ENCODE measurements around the gene LRFN4.

DNA sequence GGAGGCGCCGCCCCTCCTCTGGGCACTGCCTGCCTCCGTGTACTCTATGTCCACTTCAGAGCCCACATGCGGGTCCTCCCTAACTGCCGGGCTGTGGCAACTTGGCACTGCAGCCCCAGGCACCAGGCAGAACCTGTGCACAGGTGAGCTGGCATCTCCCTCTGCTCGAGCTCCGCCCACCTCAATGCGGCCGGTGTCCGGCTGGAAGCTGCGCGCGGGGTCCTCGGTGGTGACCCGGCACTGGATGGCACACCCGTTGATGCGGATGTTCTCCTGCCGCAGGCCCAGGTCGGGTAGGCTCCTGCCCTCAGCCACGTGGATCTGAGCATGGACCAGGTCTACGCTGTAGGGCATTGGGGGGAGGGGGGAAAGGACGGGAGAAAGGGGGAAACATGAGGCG, 9.1 kb downstream of the LRFN4 start:
- TF ChIP-seq, protein P1, sequence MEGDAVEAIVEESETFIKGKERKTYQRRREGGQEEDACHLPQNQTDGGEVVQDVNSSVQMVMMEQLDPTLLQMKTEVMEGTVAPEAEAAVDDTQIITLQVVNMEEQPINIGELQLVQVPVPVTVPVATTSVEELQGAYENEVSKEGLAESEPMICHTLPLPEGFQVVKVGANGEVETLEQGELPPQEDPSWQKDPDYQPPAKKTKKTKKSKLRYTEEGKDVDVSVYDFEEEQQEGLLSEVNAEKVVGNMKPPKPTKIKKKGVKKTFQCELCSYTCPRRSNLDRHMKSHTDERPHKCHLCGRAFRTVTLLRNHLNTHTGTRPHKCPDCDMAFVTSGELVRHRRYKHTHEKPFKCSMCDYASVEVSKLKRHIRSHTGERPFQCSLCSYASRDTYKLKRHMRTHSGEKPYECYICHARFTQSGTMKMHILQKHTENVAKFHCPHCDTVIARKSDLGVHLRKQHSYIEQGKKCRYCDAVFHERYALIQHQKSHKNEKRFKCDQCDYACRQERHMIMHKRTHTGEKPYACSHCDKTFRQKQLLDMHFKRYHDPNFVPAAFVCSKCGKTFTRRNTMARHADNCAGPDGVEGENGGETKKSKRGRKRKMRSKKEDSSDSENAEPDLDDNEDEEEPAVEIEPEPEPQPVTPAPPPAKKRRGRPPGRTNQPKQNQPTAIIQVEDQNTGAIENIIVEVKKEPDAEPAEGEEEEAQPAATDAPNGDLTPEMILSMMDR (IDR thresholded peaks at IDR 0.05; ENCODE audit: poor library complexity, severe bottlenecking), result no peak
- TF ChIP-seq EZH2 (IDR thresholded peaks at IDR 0.05; ENCODE audit: borderline replicate concordance, insufficient read depth, low read length, poor library complexity, severe bottlenecking) (no peak), TAF1 (IDR thresholded peaks at IDR 0.05; ENCODE audit: low read depth) (no peak)

Data from neural cell (in vitro differentiated cells).